Tibial nerve (tissue), 4 donors: Measurements from ENCODE around the gene BCL2L13. TPM values are rescaled to one million over a fixed set of nuclear protein-coding genes. Genes with fewer than 3 reads are reported as not detected.
"Not testable (repeated sequence)": the region's sequence is repeated elsewhere in the genome, so short reads cannot be mapped to it uniquely, and the experiment has no call there.

ENCODE experiments used
- DNase-seq, 2 donors: peaks; one replicate each; pipeline ENCODE4 v3.0.0-alpha.2; 2019; ENCODE audit warnings: low spot score in 2 of 2
- H3K27ac ChIP-seq, 4 donors: fragments of 200-600 bp; sonication (generic) in 3 of 4; one replicate each; pipeline ENCODE4 v1.5.1; 2017 to 2019; ENCODE audit warnings: mild to moderate bottlenecking in 1 of 4
- H3K27me3 ChIP-seq, 2 donors: fragments of 200-600 bp; sonication (generic) in 1 of 2; one replicate each; pipeline versions ENCODE4 v1.5.1 to v1.6.0; 2017 to 2019
- H3K36me3 ChIP-seq, 3 donors: fragments of 200-600 bp; sonication (generic); one replicate each; pipeline ENCODE4 v1.5.1; 2018 to 2019
- H3K4me1 ChIP-seq, 4 donors: fragments of 200-600 bp; sonication (generic) in 3 of 4; one replicate each; pipeline ENCODE4 v1.5.1; 2017 to 2019
- H3K4me3 ChIP-seq, 4 donors: fragments of 200-600 bp; sonication (generic) in 3 of 4; one replicate each; pipeline ENCODE4 v1.5.1; 2017 to 2019; ENCODE audit warnings: mild to moderate bottlenecking in 1 of 4, moderate library complexity in 1 of 4
- H3K9me3 ChIP-seq, 4 donors: fragments of 200-600 bp; sonication (generic) in 3 of 4; one replicate each; pipeline ENCODE4 v1.5.1; 2017 to 2019
- EP300 ChIP-seq, 2 donors: sonication (generic); formaldehyde crosslinking; IDR thresholded peaks; one replicate each; pipeline ENCODE4 v1.6.1; 2017; ENCODE audit warnings: antibody characterized with exemption in 2 of 2, mild to moderate bottlenecking in 1 of 2
- POLR2A ChIP-seq, 2 donors: fragments of 450-650 bp; IDR thresholded peaks; one replicate each; pipeline ENCODE4 v1.6.1; 2017; ENCODE audit warnings: antibody characterized with exemption in 2 of 2, mild to moderate bottlenecking in 2 of 2, moderate library complexity in 2 of 2
- WGBS, 2 donors: methylation state at CpG; one replicate each; pipeline ENCODE4 v1.1.5; 2018; 5-methylcytosine and 5-hydroxymethylcytosine counted together
- total RNA-seq, 4 donors: library from RNA; depleted of rRNA; stranded (reverse); fragments of >200 nt; gene quantifications; one replicate each; pipeline ENCODE4 v1.1.0, GENCODE V29; 2016
- TF ChIP-seq, protein P1 (sequence below), 5 experiments: fragments of 200-600 bp in 3 of 5; fragments of 450-650 bp in 2 of 5; sonication (generic) in 3 of 5; IDR thresholded peaks; one replicate each; pipeline ENCODE4 v1.5.1; 2016 to 2019; ENCODE audit warnings: antibody characterized with exemption in 5 of 5, mild to moderate bottlenecking in 3 of 5, moderate library complexity in 2 of 5

BCL2L13 gene
- total RNA-seq, 4 donors from 2014 or later = 47.4 to 74.7 (median 60.9) TPM

GRCh38 chr22:17753401-17753989, 114.9 kb downstream of the BCL2L13 start:
- no peak for TF ChIP-seq EP300 (IDR thresholded peaks at IDR 0.05)
- no peak for TF ChIP-seq POLR2A (IDR thresholded peaks at IDR 0.05)
- TF ChIP-seq, protein P1, sequence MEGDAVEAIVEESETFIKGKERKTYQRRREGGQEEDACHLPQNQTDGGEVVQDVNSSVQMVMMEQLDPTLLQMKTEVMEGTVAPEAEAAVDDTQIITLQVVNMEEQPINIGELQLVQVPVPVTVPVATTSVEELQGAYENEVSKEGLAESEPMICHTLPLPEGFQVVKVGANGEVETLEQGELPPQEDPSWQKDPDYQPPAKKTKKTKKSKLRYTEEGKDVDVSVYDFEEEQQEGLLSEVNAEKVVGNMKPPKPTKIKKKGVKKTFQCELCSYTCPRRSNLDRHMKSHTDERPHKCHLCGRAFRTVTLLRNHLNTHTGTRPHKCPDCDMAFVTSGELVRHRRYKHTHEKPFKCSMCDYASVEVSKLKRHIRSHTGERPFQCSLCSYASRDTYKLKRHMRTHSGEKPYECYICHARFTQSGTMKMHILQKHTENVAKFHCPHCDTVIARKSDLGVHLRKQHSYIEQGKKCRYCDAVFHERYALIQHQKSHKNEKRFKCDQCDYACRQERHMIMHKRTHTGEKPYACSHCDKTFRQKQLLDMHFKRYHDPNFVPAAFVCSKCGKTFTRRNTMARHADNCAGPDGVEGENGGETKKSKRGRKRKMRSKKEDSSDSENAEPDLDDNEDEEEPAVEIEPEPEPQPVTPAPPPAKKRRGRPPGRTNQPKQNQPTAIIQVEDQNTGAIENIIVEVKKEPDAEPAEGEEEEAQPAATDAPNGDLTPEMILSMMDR (IDR thresholded peaks at IDR 0.05) = no peak
- no peaks in the 10 kb centered on the region for H3K36me3 ChIP-seq
- DNase-seq = no peak
- H3K27ac ChIP-seq = no peak overlapping the region
- H3K9me3 ChIP-seq = no peaks in the 10 kb centered on the region
- H3K4me1 ChIP-seq = no peaks in the 10 kb centered on the region
- no peak overlapping the region for H3K4me3 ChIP-seq
- 81 to 86% methylated on average over 7 to 9 of the region's 13 CpGs for WGBS, 2 donors
- H3K27me3 ChIP-seq = no peaks in the 10 kb centered on the region

- TF ChIP-seq, protein P1 (IDR thresholded peaks at IDR 0.05) = no peak
- TF ChIP-seq POLR2A (IDR thresholded peaks at IDR 0.05) (no peak), EP300 (IDR thresholded peaks at IDR 0.05) (no peak)
- Histone ChIP-seq H3K4me1 (no peaks in the 10 kb centered on the region), H3K36me3 (no peaks in the 10 kb centered on the region), H3K4me3 (no peak overlapping the region), H3K27ac (no peak overlapping the region), H3K9me3 (no peaks in the 10 kb centered on the region), H3K27me3 (no peaks in the 10 kb centered on the region)
- 86 to 93% methylated on average over 11 to 14 of the region's 14 CpGs for WGBS, 2 donors
- DNase-seq = no peak
Observed at GRCh38 chr22:17754233-17754925, 115.8 kb downstream of the BCL2L13 start.

DNA sequence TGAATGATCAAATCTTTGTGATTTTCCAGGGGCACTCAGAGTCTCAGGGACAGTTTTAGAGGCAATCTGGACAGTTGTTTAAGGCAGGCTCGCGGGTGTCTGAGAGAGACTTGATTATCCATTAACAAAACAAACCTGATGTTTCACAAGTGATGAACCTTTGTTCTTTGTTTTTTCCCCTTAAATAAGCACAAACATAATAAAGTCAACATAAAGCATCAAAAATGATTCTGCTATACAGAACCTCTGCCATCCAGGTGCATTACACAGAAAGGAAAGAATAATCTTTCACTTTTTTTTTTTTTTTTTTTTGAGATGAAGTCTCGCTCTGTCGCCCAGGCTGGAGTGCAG, 122.6 kb downstream of the BCL2L13 start:
- TF ChIP-seq EP300 (IDR thresholded peaks at IDR 0.05) (no peak), POLR2A (IDR thresholded peaks at IDR 0.05) (no peak)
- TF ChIP-seq, protein P1 (IDR thresholded peaks at IDR 0.05) = no peak
- no peak for DNase-seq
- Histone ChIP-seq H3K27me3 (no peaks in the 10 kb centered on the region), H3K9me3 (no peaks in the 10 kb centered on the region), H3K4me1 (peaks cover 0 to 6% (median 0%) of the 10 kb centered on the region in 4 donors), H3K27ac (no peak overlapping the region), H3K36me3 (no peaks in the 10 kb centered on the region), H3K4me3 (no peak overlapping the region)
- 78 to 83% methylated on average over 4 of the region's 4 CpGs for WGBS, 2 donors

- WGBS, 2 donors = 81 to 83% methylated on average over 10 of the region's 10 CpGs
- not testable (repeated sequence) for DNase-seq, H3K4me3 ChIP-seq
Observed at GRCh38 chr22:17763442-17763841, 124.9 kb downstream of the BCL2L13 start.

GRCh38 chr22:17764036-17764435, 125.5 kb downstream of the BCL2L13 start:
- Histone ChIP-seq H3K4me1 (peaks cover 0 to 6% (median 2%) of the 10 kb centered on the region in 4 donors), H3K4me3 (no peak overlapping the region), H3K27ac (no peak overlapping the region), H3K36me3 (no peaks in the 10 kb centered on the region), H3K27me3 (no peaks in the 10 kb centered on the region), H3K9me3 (no peaks in the 10 kb centered on the region)
- DNase-seq = no peak
- WGBS, 2 donors = 56 to 68% methylated on average over 5 of the region's 5 CpGs
- TF ChIP-seq, protein P1 (IDR thresholded peaks at IDR 0.05) = no peak
- TF ChIP-seq EP300 (IDR thresholded peaks at IDR 0.05) (no peak), POLR2A (IDR thresholded peaks at IDR 0.05) (no peak)

More at GRCh38 chr22:17763442-17763841, 124.9 kb downstream of the BCL2L13 start:
- H3K27ac ChIP-seq, H3K9me3 ChIP-seq, H3K36me3 ChIP-seq, H3K27me3 ChIP-seq, H3K4me1 ChIP-seq: not testable (repeated sequence)

DNA sequence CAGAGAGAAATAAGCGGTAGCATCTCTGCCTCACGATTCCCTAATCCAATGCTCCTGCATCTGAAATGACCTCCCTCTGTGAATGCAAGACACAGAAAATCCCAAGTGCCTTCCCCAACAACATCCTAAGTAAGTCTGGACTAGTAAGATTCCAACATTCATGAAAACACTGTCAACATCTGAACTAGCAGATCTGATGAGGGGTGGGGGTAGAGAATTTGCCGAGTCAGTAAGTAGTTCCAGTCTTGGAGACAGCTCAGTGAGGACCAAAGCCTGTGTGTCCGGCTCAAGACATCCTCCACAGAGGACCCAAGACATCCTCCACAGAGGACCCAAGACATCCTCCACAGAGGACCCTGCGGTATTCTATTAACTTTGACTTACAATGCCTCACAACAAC, 126.3 kb downstream of the BCL2L13 start:
- H3K27ac ChIP-seq, H3K9me3 ChIP-seq, DNase-seq, H3K36me3 ChIP-seq, H3K4me1 ChIP-seq, H3K4me3 ChIP-seq, H3K27me3 ChIP-seq: not testable (repeated sequence)
- WGBS, 2 donors = 86 to 88% methylated on average over 5 of the region's 5 CpGs
